ENCODE measurements around the gene DENND2A.
"Not testable (repeated sequence)": the region's sequence is repeated elsewhere in the genome, so short reads cannot be mapped to it uniquely, and the experiment has no call there.

DENND2A gene

GRCh38 chr7:140621401-140622021, 19.1 kb downstream of the DENND2A start:
- peak overlapping the region; percentile 27 for H3K27ac ChIP-seq
- no peak for DNase-seq (ENCODE audit: low read depth, low spot score)

GRCh38 chr7:140619915-140620510, 20.6 kb downstream of the DENND2A start:
- not testable (repeated sequence) for DNase-seq (ENCODE audit: low read depth, low spot score); H3K27ac ChIP-seq

GRCh38 chr7:140619176-140619575, 21.4 kb downstream of the DENND2A start:
- no peak overlapping the region for H3K27ac ChIP-seq

GRCh38 chr7:140618306-140618705, 22.3 kb downstream of the DENND2A start:
- H3K27ac ChIP-seq, result no peak overlapping the region
- no peak for DNase-seq (ENCODE audit: low read depth, low spot score)

More at GRCh38 chr7:140619176-140619575, 21.4 kb downstream of the DENND2A start:
- DNase-seq (ENCODE audit: low read depth, low spot score), result no peak

GRCh38 chr7:140617081-140617480, 23.5 kb downstream of the DENND2A start:
- no peak overlapping the region for H3K27ac ChIP-seq
- DNase-seq (ENCODE audit: low read depth, low spot score), result no peak

GRCh38 chr7:140616328-140616727, 24.3 kb downstream of the DENND2A start:
- no peak overlapping the region for H3K27ac ChIP-seq
- DNase-seq (ENCODE audit: low read depth, low spot score), result no peak

GRCh38 chr7:140611641-140612040, 29.0 kb downstream of the DENND2A start:
- H3K27ac ChIP-seq, result no peak overlapping the region
- DNase-seq (ENCODE audit: low read depth, low spot score), result no peak

GRCh38 chr7:140610204-140611165, 30.1 kb downstream of the DENND2A start:
- H3K27ac ChIP-seq, result no peak overlapping the region
- DNase-seq (ENCODE audit: low read depth, low spot score), result no peak

- H3K27ac ChIP-seq, result no peak overlapping the region
- DNase-seq (ENCODE audit: low read depth, low spot score), result peak; percentile 16
These were observed 31.0 kb downstream of the DENND2A start for GRCh38 chr7:140609646-140610045.

GRCh38 chr7:140607441-140607989, 33.1 kb downstream of the DENND2A start:
- no peak overlapping the region for H3K27ac ChIP-seq
- no peak for DNase-seq (ENCODE audit: low read depth, low spot score)

GRCh38 chr7:140605337-140605736, 35.3 kb downstream of the DENND2A start:
- no peak overlapping the region for H3K27ac ChIP-seq
- DNase-seq (ENCODE audit: low read depth, low spot score), result no peak

- no peak overlapping the region for H3K27ac ChIP-seq
- peak; percentile 40 for DNase-seq (ENCODE audit: low read depth, low spot score)
These were observed 35.9 kb downstream of the DENND2A start for GRCh38 chr7:140604760-140605159.

- DNase-seq (ENCODE audit: low read depth, low spot score), result no peak
- no peak overlapping the region for H3K27ac ChIP-seq
These were observed 36.5 kb downstream of the DENND2A start for GRCh38 chr7:140604076-140604475.

GRCh38 chr7:140601566-140602174, 38.9 kb downstream of the DENND2A start:
- H3K27ac ChIP-seq, result no peak overlapping the region
- DNase-seq (ENCODE audit: low read depth, low spot score), result no peak

GRCh38 chr7:140600341-140600740, 40.3 kb downstream of the DENND2A start:
- DNase-seq (ENCODE audit: low read depth, low spot score), result no peak
- no peak overlapping the region for H3K27ac ChIP-seq

- DNase-seq (ENCODE audit: low read depth, low spot score), result no peak
These were observed 43.1 kb downstream of the DENND2A start for GRCh38 chr7:140597428-140597949.

GRCh38 chr7:140596519-140597427, 43.8 kb downstream of the DENND2A start:
- no peak overlapping the region for H3K27ac ChIP-seq
- DNase-seq (ENCODE audit: low read depth, low spot score), result no peak

More at GRCh38 chr7:140597428-140597949, 43.1 kb downstream of the DENND2A start:
- H3K27ac ChIP-seq, result no peak overlapping the region

GRCh38 chr7:140595468-140596092, 45.0 kb downstream of the DENND2A start:
- DNase-seq (ENCODE audit: low read depth, low spot score), result no peak
- no peak overlapping the region for H3K27ac ChIP-seq
